MCF 10A (cell line): ENCODE results near the gene BRD2. TPM values are rescaled to one million over a fixed set of nuclear protein-coding genes. Genes with fewer than 3 reads are reported as not detected.

ENCODE experiments used
- BruUV-seq: library from RNA; stranded (reverse); fragments of 400-500 nt; replicated peaks from 2 replicates; lab custom pipeline; 2021; lab: Mats Ljungman, UMichigan
- CTCF ChIA-PET: fragments of 300-600 bp; sonication (Branson Sonifier 250); formaldehyde crosslinking; extraction: SDS; loops from one replicate; lab custom pipeline; 2021; ENCODE audit warnings: antibody characterized with exemption, inconsistent platforms; lab: Yijun Ruan, JAX
- POLR2A ChIA-PET: fragments of 300-600, 350-650 bp; sonication (Branson Sonifier 250); formaldehyde crosslinking; extraction: SDS; loops from one replicate; lab custom pipeline; 2020; ENCODE audit warnings: antibody characterized with exemption, inconsistent platforms; lab: Yijun Ruan, JAX
- DNase-seq: peaks from one replicate; pipeline ENCODE4 v3.0.0-alpha.2; 2018; ENCODE audit not compliant: unreplicated experiment
- H3K27ac Mint-ChIP-seq: one replicate; pipeline ENCODE4 v1.8.0; 2022; ENCODE audit warnings: mild to moderate bottlenecking, low read depth, mixed read lengths; ENCODE audit not compliant: unreplicated experiment
- H3K27me3 Mint-ChIP-seq: one replicate; pipeline ENCODE4 v1.8.0; 2022; ENCODE audit warnings: mixed read lengths; ENCODE audit not compliant: insufficient read depth, unreplicated experiment
- H3K36me3 Mint-ChIP-seq: one replicate; pipeline ENCODE4 v1.8.0; 2022; ENCODE audit warnings: mild to moderate bottlenecking, moderate library complexity, mixed read lengths; ENCODE audit not compliant: insufficient read depth, unreplicated experiment
- H3K4me1 Mint-ChIP-seq: one replicate; pipeline ENCODE4 v1.8.0; 2022; ENCODE audit warnings: mixed read lengths; ENCODE audit not compliant: insufficient read depth, unreplicated experiment
- H3K4me3 Mint-ChIP-seq: one replicate; pipeline ENCODE4 v1.8.0; 2022; ENCODE audit warnings: mild to moderate bottlenecking, moderate library complexity, mixed read lengths; ENCODE audit not compliant: unreplicated experiment
- H3K9me3 Mint-ChIP-seq: one replicate; pipeline ENCODE4 v1.8.0; 2022; ENCODE audit warnings: mixed read lengths; ENCODE audit not compliant: unreplicated experiment
- CTCF ChIP-seq: fragments of 200-600 bp; IDR thresholded peaks from one replicate; pipeline ENCODE4 v1.8.0; 2022; ENCODE audit warnings: antibody characterized with exemption, mild to moderate bottlenecking; ENCODE audit not compliant: unreplicated experiment
- intact Hi-C: fragments of 100-400 bp; cut with micrococcal nuclease; formaldehyde crosslinking; loops from 2 replicates; pipeline ENCODE4 v1.14.1; 2022
- total RNA-seq: library from RNA; stranded (reverse); gene quantifications from 2 replicates; pipeline ENCODE4 v1.2.3, GENCODE V29; 2022

The BRD2 gene
- total RNA-seq, 1 experiment from 2014 or later, result 223 TPM

GRCh38 chr6:32960563-32960962 is 7.8 kb upstream of the BRD2 start:
- Mint-ChIP-seq H3K4me1 (peaks cover 14% of the 10 kb centered on the region), H3K9me3 (no peaks in the 10 kb centered on the region), H3K27me3 (no peaks in the 10 kb centered on the region), H3K36me3 (no peaks in the 10 kb centered on the region), H3K4me3 (no peak overlapping the region), H3K27ac (peak overlapping the region; percentile 33)
- BruUV-seq, result no TSS peak
- no peak for TF ChIP-seq CTCF
- ChIA-PET CTCF (no interaction called here), POLR2A (interaction anchor here (1.8 kb wide), 1 partner anchor 11 kb away, joined by 13 read pairs; no protein-coding TSS in a partner anchor)
- DNase-seq, result no peak
- intact Hi-C loops, result no loop called here

DNA sequence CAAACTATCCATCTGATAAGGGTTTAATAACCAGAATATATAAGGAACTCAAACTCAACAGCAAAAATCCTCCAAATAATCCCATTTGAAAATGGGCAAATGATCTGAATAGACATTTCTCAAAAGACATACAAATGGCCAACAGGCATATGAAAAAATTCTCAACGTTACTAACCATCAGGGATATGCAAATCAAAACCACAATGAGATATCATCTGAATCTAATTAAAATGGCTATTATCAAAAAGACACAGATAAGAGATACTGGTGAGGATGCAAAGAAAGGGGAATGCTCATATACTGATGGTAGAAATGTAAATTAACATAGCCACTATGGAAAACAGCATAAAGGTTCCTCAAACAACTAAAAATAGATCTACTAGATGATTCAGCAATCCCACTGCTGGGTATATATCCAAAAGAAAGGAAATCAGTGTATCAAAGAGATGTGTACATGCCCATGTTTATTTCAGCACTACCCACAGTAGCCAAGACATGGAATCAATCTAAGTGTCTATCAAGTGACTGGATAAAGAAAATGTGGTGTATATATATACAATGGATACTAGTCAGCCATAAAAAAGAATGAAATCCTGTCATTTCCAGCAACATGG is 6.1 kb upstream of the BRD2 start:
- DNase-seq, result no peak
- intact Hi-C loops, result no loop called here
- no TSS peak for BruUV-seq
- H3K27me3 Mint-ChIP-seq, result no peaks in the 10 kb centered on the region
- no peak overlapping the region for H3K4me3 Mint-ChIP-seq
- peaks cover 2% of the 10 kb centered on the region for H3K36me3 Mint-ChIP-seq
- peaks cover 29% of the 10 kb centered on the region for H3K4me1 Mint-ChIP-seq
- no peak overlapping the region for H3K27ac Mint-ChIP-seq
- POLR2A ChIA-PET, result interaction anchor here (1.4 to 2.0 kb wide), 5 partner anchors 9 to 22 kb away, joined by 5 to 13 read pairs (median 9); partner anchors contain the start of gene HLA-DMA
- H3K9me3 Mint-ChIP-seq, result no peaks in the 10 kb centered on the region
- TF ChIP-seq CTCF, result no peak
- CTCF ChIA-PET, result interaction anchor here (0.8 to 2.8 kb wide), 4 partner anchors 8 to 29 kb away, joined by 3 to 22 read pairs (median 4); partner anchors contain the start of gene HLA-DMA

- Mint-ChIP-seq H3K36me3 (peaks cover 4% of the 10 kb centered on the region), H3K27ac (no peak overlapping the region), H3K27me3 (no peaks in the 10 kb centered on the region), H3K9me3 (no peaks in the 10 kb centered on the region), H3K4me1 (peaks cover 34% of the 10 kb centered on the region), H3K4me3 (no peak overlapping the region)
- POLR2A ChIA-PET, result interaction anchor here (1.4 to 2.0 kb wide), 3 partner anchors 8 to 11 kb away, joined by 5 to 11 read pairs (median 9); partner anchors contain the start of gene HLA-DMA
- intact Hi-C loops, result no loop called here
- no peak for TF ChIP-seq CTCF
- no peak for DNase-seq
- BruUV-seq, result no TSS peak
- CTCF ChIA-PET, result interaction anchor here (0.8 to 3.4 kb wide), 5 partner anchors 10 to 78 kb away, joined by 4 to 22 read pairs (median 6); partner anchors contain the start of gene HLA-DMA
Observed at GRCh38 chr6:32963866-32964265, 4.5 kb upstream of the BRD2 start.

GRCh38 chr6:32964776-32965175 is 3.6 kb upstream of the BRD2 start:
- Mint-ChIP-seq H3K4me3 (no peak overlapping the region), H3K4me1 (peaks cover 34% of the 10 kb centered on the region), H3K36me3 (peaks cover 4% of the 10 kb centered on the region), H3K27me3 (no peaks in the 10 kb centered on the region), H3K27ac (no peak overlapping the region), H3K9me3 (no peaks in the 10 kb centered on the region)
- no TSS peak for BruUV-seq
- CTCF ChIA-PET, result interaction anchor here (1.7 to 4.2 kb wide), 4 partner anchors 11 to 31 kb away, joined by 6 to 55 read pairs (median 18); partner anchors contain the start of gene HLA-DMA
- intact Hi-C loops, result loop anchor here (5.0 kb wide), 1 partner anchor 122 kb away; the partner anchor contains the start of gene PSMB8
- TF ChIP-seq CTCF, result no peak
- POLR2A ChIA-PET, result interaction anchor here (2.0 kb wide), 1 partner anchor 11 kb away, joined by 9 read pairs; the partner anchor contains the start of gene HLA-DMA
- no peak for DNase-seq
